Activated T-cell treated with anti-CD3 and anti-CD28 coated beads, Interleukin-2, amount 50 U/mL, for 72 hours (primary cell): Measurements from ENCODE around the gene SP3. TPM values are rescaled to one million over a fixed set of nuclear protein-coding genes. Genes with fewer than 3 reads are reported as not detected.
A peak's percentile ranks its signal among the peaks of the same experiment; 100 is the strongest.

Experiments used
- ATAC-seq, 2 donors: fragments of 150-1000 bp; cut with Tn5 transposase; replicated peaks in 1 of 2; 2 replicates each; pipeline ENCODE4 v1.10.0; 2021; ENCODE audit warnings: moderate library complexity in 2 of 2, mild to moderate bottlenecking in 1 of 2
- DNase-seq, 2 donors: peaks; one replicate each; pipeline ENCODE4 v3.0.0; 2021 to 2022; ENCODE audit warnings: mixed read lengths in 1 of 2
- H3K27ac Mint-ChIP-seq: one replicate; pipeline ENCODE4 v1.8.0; 2022; ENCODE audit warnings: mild to moderate bottlenecking, moderate library complexity, mixed read lengths
- H3K27me3 Mint-ChIP-seq: one replicate; pipeline ENCODE4 v1.8.0; 2022; ENCODE audit warnings: low read depth, mixed read lengths
- H3K36me3 Mint-ChIP-seq, 2 donors: one replicate each; pipeline ENCODE4 v1.8.0; 2022; ENCODE audit warnings: mixed read lengths in 2 of 2, mild to moderate bottlenecking in 1 of 2; ENCODE audit not compliant: insufficient read depth in 2 of 2
- H3K4me1 Mint-ChIP-seq: one replicate; pipeline ENCODE4 v1.8.0; 2022; ENCODE audit warnings: low read depth, mixed read lengths
- H3K4me3 Mint-ChIP-seq, 2 donors: one replicate each; pipeline ENCODE4 v1.8.0; 2022; ENCODE audit warnings: mild to moderate bottlenecking in 2 of 2, mixed read lengths in 2 of 2, moderate library complexity in 2 of 2
- H3K9me3 Mint-ChIP-seq, 2 donors: one replicate each; pipeline ENCODE4 v1.8.0; 2022; ENCODE audit warnings: mixed read lengths in 2 of 2
- total RNA-seq, 2 donors: library from RNA; stranded (reverse); gene quantifications; one replicate each; pipeline ENCODE4 v1.2.3, GENCODE V29; 2022

SP3 gene
- total RNA-seq, 2 donors from 2014 or later = 106 to 128 TPM

DNA sequence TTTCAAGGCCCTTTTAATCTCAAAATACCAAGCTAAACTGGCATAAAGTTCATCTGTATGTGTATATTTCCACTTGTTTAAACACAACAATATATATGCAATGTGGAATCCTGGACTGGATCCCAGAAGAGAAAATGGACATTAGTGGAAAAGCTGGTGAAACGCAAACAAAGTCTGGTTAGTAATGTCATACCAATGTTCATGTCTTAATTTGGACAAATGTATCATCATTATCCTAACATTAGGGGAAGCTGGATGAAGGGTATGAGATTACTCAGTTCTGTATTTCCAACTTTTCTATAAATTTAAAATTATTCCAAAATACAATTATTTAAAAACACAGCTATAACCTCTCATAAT lies 3.8 kb downstream of the SP3 start:
- Mint-ChIP-seq H3K4me3 (peak overlapping the region; percentile 89 to 99), H3K9me3 (no peaks in the 10 kb centered on the region), H3K27ac (peak overlapping the region; percentile 83), H3K27me3 (no peaks in the 10 kb centered on the region), H3K4me1 (peaks cover 70% of the 10 kb centered on the region), H3K36me3 (peaks cover 9 to 33% of the 10 kb centered on the region in 2 donors)
- ATAC-seq (no peak), DNase-seq (no peak)

DNA sequence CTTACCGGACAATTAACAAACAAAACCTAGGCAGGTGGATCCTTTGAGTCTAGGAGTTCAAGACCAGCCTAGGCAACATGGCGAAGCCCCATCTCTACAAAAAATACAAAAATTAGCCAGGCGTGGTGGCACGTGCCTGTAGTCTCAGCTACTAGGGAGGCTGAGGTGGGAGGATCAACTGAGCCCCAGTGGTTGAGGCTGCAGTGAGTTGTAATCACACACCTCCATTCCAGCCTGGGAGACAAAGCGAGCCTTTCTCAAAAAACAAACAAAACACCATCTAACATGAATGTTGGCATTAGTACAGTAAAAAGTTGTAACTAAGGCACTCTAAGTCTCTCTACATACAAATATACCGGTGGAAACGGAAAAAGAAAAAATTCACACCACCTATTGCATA lies 5.3 kb downstream of the SP3 start:
- DNase-seq = no peak
- peak overlapping the region; percentile 87 for H3K27ac Mint-ChIP-seq
- no peaks in the 10 kb centered on the region for H3K9me3 Mint-ChIP-seq
- peak overlapping the region; percentile 69 to 88 for H3K4me3 Mint-ChIP-seq
- no peaks in the 10 kb centered on the region for H3K27me3 Mint-ChIP-seq
- ATAC-seq = no peak
- peaks cover 16 to 41% of the 10 kb centered on the region in 2 donors for H3K36me3 Mint-ChIP-seq
- peaks cover 77% of the 10 kb centered on the region for H3K4me1 Mint-ChIP-seq

DNA sequence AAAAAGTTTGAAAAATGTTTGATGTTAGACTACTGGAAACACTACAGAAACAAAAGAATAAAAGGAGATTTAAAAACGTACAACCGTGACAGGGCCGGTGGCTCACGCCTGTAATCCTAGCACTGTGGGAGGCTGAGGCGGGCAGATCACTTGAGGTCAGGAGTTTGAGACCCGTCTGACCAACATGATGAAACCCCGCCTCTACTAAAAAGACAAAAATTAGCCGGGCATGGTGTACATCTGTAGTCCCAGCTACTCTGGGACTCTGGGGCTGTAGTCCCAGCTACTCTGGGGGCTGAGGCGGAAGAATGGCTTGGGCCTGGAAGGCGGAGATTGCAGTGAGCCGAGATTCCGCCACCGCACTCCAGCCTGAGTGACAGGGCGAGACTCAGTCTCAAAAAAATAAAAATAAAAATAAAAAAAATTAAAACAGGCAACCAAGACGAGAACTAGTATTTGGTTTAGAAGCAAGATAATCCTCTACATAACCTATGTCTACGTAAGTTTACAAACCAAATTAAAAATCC lies 5.8 kb downstream of the SP3 start:
- H3K36me3 Mint-ChIP-seq = peaks cover 16 to 45% of the 10 kb centered on the region in 2 donors
- peak overlapping the region; percentile 98 for H3K27ac Mint-ChIP-seq
- peak overlapping the region; percentile 69 to 93 for H3K4me3 Mint-ChIP-seq
- peaks cover 82% of the 10 kb centered on the region for H3K4me1 Mint-ChIP-seq
- no peaks in the 10 kb centered on the region for H3K9me3 Mint-ChIP-seq
- no peaks in the 10 kb centered on the region for H3K27me3 Mint-ChIP-seq
- DNase-seq (no peak), ATAC-seq (no peak)

DNA sequence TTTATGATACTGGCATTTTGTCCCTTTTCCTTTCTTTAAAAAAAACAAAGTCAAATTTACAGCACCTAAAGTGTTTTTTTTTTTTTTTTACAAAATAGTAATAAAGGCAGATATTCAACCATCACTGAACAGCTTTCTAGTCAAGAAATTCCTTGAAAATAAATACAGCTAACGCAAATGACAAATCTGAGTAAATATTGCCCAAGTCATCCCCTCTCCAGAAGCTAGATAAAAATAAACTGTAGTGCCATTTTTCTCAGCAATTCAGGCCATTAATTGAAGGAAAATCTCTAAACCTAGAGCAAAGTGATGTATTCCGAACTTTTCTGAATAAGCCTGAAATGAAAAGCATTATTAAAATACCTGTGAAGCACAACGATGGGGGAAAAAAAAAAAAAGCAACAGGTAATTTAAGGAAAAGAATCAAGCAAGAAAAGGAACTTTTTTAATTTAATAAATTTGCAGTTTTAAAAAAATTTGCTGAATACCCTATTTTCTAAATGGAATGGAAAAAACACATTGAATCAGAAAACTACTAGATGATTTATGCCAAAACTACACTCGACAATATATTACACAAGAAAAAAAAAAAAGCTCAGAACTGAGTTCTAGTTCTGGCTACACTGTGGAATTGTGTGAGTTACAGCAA lies 6.9 kb downstream of the SP3 start:
- Mint-ChIP-seq H3K36me3 (peaks cover 16 to 53% of the 10 kb centered on the region in 2 donors), H3K9me3 (no peaks in the 10 kb centered on the region), H3K4me1 (peaks cover 93% of the 10 kb centered on the region), H3K4me3 (peak overlapping the region; percentile 69 to 78), H3K27me3 (no peaks in the 10 kb centered on the region), H3K27ac (peak overlapping the region; percentile 98)
- no peak for ATAC-seq
- no peak for DNase-seq

DNA sequence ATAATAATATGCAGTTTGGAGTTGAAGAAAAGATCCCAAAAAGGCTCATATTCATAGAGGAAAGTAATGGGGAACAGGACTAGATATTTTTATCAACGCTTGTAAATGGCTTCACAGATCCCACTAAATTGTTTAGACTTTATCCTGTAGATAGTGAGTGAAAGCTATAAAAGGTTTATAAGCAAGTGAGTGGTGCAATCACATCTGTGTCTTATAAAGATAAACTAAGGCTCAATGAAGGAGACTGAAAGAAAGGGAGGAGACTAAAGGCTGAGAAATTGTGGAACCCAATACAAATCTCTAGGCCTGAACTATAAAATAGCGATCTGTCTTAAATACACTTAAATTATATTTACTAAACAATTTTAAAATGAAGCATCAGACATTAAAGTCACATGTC lies 7.7 kb downstream of the SP3 start:
- peaks cover 96% of the 10 kb centered on the region for H3K4me1 Mint-ChIP-seq
- DNase-seq = no peak
- H3K27ac Mint-ChIP-seq = peak overlapping the region; percentile 85
- peaks cover 16 to 53% of the 10 kb centered on the region in 2 donors for H3K36me3 Mint-ChIP-seq
- peak overlapping the region; percentile 45 to 69 for H3K4me3 Mint-ChIP-seq
- H3K9me3 Mint-ChIP-seq = no peaks in the 10 kb centered on the region
- H3K27me3 Mint-ChIP-seq = no peaks in the 10 kb centered on the region
- ATAC-seq = no peak

DNA sequence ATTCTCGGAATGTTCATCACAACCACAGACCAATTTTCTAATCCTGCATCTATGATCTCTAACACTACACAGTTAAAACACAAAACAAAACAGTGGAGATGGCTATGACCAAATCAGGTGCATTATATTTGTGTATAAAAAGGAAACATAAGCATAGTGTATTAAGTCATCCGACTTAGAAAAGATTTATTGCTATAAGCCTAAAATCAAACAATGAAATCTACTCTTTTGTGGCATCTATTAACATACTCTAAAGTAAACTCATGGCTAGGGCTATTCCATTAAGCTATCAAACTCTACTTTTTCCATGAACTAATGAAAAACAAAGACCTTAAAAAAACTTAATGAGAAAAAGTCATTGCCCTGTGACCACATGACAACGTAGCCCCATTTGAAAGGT lies 8.7 kb downstream of the SP3 start:
- DNase-seq = no peak
- peak overlapping the region; percentile 22 to 69 for H3K4me3 Mint-ChIP-seq
- H3K27ac Mint-ChIP-seq = peak overlapping the region; percentile 85

DNA sequence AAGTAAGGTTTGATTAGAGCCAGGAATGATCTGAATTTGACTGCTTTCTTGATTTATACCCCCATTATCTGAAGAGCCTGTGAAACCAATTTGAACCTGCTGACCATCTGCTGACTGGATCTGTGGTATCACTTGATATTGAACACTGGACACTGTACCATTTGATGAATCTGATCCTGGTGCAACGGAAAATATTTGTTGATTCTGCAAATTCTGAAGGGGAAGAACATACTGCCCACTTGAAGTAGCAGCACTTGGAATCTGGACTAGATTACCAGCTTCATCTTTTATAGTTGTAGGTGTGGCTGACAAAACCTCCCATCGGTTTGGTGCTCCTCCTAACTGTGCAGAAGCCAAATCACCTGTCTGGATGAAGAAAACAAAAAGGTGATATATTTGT lies 9.3 kb downstream of the SP3 start:
- ATAC-seq (no peak), DNase-seq (no peak)
- Mint-ChIP-seq H3K36me3 (peaks cover 13 to 58% of the 10 kb centered on the region in 2 donors), H3K4me3 (peak overlapping the region in 1 of 2 donors; percentile 69), H3K4me1 (peaks cover 97% of the 10 kb centered on the region), H3K27ac (peak overlapping the region; percentile 22), H3K27me3 (no peaks in the 10 kb centered on the region), H3K9me3 (no peaks in the 10 kb centered on the region)

More for the DNA sequence above, 8.7 kb downstream of the SP3 start:
- Mint-ChIP-seq H3K4me1 (peaks cover 97% of the 10 kb centered on the region), H3K27me3 (no peaks in the 10 kb centered on the region), H3K36me3 (peaks cover 13 to 56% of the 10 kb centered on the region in 2 donors), H3K9me3 (no peaks in the 10 kb centered on the region)
- no peak for ATAC-seq

DNA sequence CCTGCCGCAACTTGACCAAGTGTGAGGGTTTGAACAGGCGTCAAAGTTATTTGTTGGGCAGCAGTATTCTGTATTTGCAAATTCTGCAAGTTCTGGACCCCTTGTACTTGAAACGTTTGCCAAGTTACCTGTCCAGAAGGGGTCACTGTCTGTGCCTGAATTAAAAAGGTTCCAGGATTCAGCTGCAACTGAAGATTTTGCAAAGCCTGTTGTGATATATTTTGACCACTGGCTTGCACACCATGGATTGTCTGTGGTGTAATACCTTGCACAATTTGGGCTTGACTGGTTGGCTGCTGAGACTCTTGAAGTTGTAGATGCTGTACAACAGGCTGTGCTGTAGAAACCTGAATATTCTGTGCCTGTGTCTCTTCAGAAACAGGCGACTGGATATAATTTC lies 10.2 kb downstream of the SP3 start:
- ATAC-seq = no peak
- peaks cover 12 to 53% of the 10 kb centered on the region in 2 donors for H3K36me3 Mint-ChIP-seq
- peaks cover 97% of the 10 kb centered on the region for H3K4me1 Mint-ChIP-seq
- no peak for DNase-seq
- H3K4me3 Mint-ChIP-seq = no peak overlapping the region
- no peak overlapping the region for H3K27ac Mint-ChIP-seq
- H3K27me3 Mint-ChIP-seq = no peaks in the 10 kb centered on the region
- H3K9me3 Mint-ChIP-seq = no peaks in the 10 kb centered on the region

DNA sequence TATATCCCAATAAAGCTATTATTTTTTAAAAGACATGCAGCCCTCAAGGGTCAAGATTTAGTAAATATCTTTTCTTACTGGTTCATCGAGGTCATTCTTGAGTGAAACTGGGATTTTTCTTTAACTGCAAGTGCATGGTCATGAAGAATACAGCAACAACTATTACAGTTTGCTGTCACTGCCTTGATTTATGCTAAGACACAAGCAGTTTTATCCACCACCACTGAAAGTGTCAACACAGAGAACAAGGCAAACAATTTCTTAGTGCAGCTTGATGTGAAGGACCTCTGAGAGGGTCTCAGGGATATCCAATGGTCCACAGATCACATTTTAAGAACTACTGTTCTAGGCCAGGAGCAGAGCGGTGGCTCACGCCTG lies 12.1 kb downstream of the SP3 start:
- Mint-ChIP-seq H3K4me3 (peak overlapping the region; percentile 8 to 48), H3K9me3 (no peaks in the 10 kb centered on the region), H3K4me1 (peaks cover 94% of the 10 kb centered on the region), H3K27ac (no peak overlapping the region), H3K36me3 (peaks cover 10 to 46% of the 10 kb centered on the region in 2 donors), H3K27me3 (no peaks in the 10 kb centered on the region)
- ATAC-seq (no peak), DNase-seq (no peak)

DNA sequence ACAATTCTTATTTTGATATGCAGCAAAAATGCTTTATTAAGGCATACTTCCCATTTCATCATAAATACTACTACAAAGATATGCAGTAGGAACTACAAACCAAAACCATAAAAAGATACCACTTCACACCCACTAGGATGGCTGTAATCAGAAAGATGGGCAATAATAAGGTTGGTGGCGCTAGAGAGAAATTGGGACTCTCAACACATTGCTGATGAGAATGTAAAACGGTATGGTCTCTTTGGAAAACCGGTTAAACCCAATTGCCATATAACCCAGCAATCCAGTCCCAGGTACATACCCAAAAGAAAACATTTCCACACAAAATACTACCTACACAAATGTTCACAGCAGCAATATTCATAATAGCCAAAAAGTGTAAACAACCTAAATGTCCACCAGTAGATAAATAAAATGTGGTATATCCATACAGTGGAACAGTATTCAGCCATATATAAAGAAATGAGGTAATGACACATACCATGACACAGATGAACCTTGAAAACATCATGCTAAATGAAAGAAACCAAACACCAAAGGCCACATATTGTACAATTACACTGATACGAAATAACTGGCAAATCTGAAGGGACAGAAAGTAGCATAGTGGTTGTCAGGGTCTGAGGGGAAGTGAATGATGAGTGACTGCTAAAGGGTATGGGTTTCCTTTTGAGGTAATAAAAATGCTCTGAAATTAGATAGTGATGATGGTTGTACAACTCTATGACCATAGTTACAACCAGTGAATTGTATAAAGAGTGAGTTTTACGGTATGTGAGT lies 12.7 kb downstream of the SP3 start:
- peak overlapping the region; percentile 8 for H3K27ac Mint-ChIP-seq
- H3K9me3 Mint-ChIP-seq = no peaks in the 10 kb centered on the region
- peaks cover 97% of the 10 kb centered on the region for H3K4me1 Mint-ChIP-seq
- H3K4me3 Mint-ChIP-seq = peak overlapping the region; percentile 7 to 48
- DNase-seq = no peak
- ATAC-seq = peak; percentile 75 to 76
- H3K36me3 Mint-ChIP-seq = peaks cover 10 to 50% of the 10 kb centered on the region in 2 donors
- H3K27me3 Mint-ChIP-seq = no peaks in the 10 kb centered on the region

DNA sequence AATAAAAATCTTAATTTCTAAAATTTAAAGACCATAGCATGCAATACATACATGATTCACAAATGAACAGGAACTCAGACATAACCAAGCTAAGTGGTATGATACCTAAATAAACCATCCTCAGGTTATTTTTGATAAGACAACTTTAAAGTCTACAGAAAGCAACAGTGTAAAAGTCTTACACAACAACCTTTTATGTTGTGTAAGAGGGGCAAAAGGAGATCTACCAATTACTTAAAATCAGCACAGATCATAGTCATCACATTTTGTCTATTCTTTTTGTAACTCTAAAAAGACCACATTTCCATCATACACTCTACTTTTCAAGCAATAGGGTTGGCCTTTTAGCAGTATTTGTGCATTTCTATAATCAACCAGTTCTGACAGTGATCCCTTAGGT lies 16.3 kb downstream of the SP3 start:
- H3K4me3 Mint-ChIP-seq = no peak overlapping the region
- no peak for ATAC-seq
- H3K4me1 Mint-ChIP-seq = peaks cover 90% of the 10 kb centered on the region
- peaks cover 5 to 40% of the 10 kb centered on the region in 2 donors for H3K36me3 Mint-ChIP-seq
- no peaks in the 10 kb centered on the region for H3K27me3 Mint-ChIP-seq
- peaks cover 0 to 2% of the 10 kb centered on the region in 2 donors for H3K9me3 Mint-ChIP-seq
- DNase-seq = no peak
- H3K27ac Mint-ChIP-seq = peak overlapping the region; percentile 38

DNA sequence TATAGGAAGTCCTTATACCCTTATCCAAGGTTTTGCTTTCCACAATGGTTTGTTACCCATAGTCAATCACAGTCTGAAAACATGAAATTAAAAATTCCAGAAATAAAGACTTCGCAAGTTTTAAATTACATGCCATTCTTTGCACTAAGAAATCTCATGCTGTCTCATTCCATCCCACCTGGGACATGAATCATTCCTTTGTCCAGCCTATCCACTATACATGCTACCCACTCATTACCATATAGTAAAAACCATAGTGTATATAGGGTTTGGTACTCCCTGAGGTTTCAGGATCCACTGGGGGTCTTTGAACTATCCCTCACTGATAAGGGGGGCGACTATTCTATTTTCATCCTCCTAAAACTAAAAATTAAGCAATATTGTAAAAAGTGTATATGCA lies 17.0 kb downstream of the SP3 start:
- H3K27ac Mint-ChIP-seq = no peak overlapping the region
- H3K36me3 Mint-ChIP-seq = peaks cover 5 to 41% of the 10 kb centered on the region in 2 donors
- DNase-seq = no peak
- peaks cover 0 to 2% of the 10 kb centered on the region in 2 donors for H3K9me3 Mint-ChIP-seq
- peaks cover 90% of the 10 kb centered on the region for H3K4me1 Mint-ChIP-seq
- no peak for ATAC-seq
- no peak overlapping the region for H3K4me3 Mint-ChIP-seq
- H3K27me3 Mint-ChIP-seq = no peaks in the 10 kb centered on the region

DNA sequence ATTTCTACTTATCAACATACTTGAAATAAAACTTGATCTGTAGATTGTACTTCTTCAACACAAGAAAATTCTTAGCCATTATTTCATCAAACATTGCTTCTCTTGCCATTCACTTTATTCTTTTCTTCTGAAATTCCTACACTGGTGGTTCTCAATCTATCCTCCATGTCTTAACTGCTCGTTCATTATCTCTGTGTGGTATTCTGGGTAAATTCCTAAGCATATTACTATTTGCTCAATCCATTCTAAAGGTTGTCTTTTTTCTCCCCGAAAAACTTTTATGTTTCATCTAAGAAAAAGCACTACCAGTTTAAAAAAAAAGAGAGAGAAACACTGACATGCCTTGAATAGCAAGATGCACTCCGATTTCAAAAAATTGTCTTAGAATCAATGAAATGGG lies 18.0 kb downstream of the SP3 start:
- no peak for DNase-seq
- Mint-ChIP-seq H3K4me1 (peaks cover 82% of the 10 kb centered on the region), H3K36me3 (peaks cover 4 to 31% of the 10 kb centered on the region in 2 donors), H3K27me3 (no peaks in the 10 kb centered on the region), H3K9me3 (peaks cover 0 to 2% of the 10 kb centered on the region in 2 donors), H3K4me3 (peak overlapping the region in 1 of 2 donors; percentile 8), H3K27ac (peak overlapping the region; percentile 66)
- ATAC-seq = no peak
